GM21576 (cell line): ENCODE data around the gene LZTFL1.
"Not testable (repeated sequence)": the region's sequence is repeated elsewhere in the genome, so short reads cannot be mapped to it uniquely, and the experiment has no call there.

Source experiments
- ATAC-seq: cut with Tn5 transposase; IDR thresholded peaks from one replicate; pipeline ENCODE4 v1.9.1; 2021; ENCODE audit warnings: mild to moderate bottlenecking, moderate library complexity; ENCODE audit not compliant: unreplicated experiment

LZTFL1 gene

GRCh38 chr3:45865563-45865962 lies 23.6 kb upstream of the LZTFL1 start:
- no peak for ATAC-seq

DNA sequence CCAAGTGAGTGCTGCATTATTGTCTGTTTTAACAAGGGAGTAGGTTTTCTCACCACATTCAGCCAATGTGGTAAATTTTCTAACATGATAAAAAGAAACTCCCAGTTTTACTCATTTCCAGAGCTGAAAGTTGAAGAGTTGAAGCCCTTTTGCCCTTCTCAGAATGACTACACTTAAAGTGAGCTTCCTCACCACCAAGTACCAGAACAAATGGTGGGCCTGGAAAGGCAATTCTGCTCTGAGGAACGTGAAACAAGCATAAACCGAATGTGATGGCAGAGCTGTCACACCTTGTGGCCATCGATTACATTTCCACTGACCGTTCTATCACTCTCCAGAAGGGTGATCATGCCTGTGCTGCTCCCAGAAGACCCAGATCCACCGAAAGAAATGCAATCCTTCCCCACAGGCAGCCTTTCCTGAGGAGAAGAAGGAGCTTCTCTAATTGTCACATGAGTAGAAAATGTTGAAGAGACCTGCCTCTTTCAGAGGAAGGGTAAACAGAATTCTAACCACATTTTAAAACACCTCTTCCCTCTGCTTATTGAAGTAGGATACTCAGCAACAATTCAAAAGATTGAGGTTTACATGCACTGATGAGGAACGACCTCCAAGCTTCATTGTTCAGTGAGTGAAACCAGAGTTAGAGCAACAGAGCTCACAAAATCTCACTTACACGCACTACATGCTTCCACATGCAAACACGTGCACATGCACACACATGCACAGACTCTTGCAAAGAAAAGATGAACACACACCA lies 23.0 kb upstream of the LZTFL1 start:
- peak; percentile 58 for ATAC-seq

- ATAC-seq, result peak; percentile 61
Observed at GRCh38 chr3:45861043-45861719, 19.3 kb upstream of the LZTFL1 start.

GRCh38 chr3:45860481-45860880 lies 18.6 kb upstream of the LZTFL1 start:
- no peak for ATAC-seq

DNA sequence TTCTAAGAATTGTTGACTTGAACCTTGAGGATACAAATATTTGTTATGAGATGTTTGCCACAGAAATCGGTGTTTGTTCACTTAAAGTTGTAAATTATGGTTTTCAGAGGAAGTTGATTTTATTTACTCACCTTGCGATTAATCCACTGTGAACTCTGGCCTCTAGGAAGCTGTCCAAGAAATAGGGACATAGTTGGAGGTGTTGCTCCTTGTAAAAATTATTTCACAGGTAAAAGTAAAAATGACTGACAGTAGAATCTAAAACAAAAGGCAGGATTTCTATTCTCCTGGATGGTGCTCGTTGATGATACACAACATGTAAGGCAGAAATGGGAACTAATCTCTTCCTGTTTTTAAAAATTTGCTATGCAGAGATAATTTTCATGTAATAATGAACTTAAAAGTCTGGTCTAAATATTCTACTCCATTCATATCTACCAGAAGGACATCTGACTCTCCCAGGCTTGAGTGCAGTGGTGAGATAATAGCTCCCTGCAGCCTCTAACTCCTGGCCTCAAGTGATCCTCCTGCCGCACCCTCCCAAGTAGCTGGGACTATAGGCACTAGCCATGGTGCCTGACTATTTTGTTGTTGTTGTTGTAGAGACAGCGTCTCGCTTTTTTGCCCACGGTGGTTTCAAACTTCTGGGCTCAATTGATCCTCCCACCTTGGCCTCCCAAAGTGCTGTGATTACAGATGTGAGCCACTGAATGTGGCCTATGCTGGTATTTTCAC lies 17.1 kb upstream of the LZTFL1 start:
- ATAC-seq, result no peak

- ATAC-seq, result not testable (repeated sequence)
Observed at GRCh38 chr3:45857024-45857423, 15.1 kb upstream of the LZTFL1 start.

DNA sequence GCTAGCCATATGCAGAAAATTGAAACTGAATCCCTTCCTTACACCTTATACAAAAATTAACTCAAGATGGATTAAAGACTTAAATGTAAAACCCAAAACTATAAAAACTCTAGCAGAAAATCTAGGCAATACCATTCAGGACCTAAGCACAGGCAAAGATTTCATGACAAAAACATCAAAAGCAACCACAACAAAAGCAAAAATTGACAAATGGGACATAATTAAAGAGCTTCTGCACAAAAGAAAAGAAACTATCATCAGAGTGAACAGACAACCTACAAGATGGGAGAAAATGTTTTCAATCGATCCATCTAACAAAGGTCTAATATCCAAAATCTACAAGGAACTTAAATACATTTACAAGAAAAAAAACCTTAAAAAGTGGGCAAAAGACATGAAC lies 14.4 kb upstream of the LZTFL1 start:
- not testable (repeated sequence) for ATAC-seq

GRCh38 chr3:45852828-45853227 lies 10.9 kb upstream of the LZTFL1 start:
- no peak for ATAC-seq

- ATAC-seq, result no peak
Observed at GRCh38 chr3:45848392-45848791, 6.5 kb upstream of the LZTFL1 start.

DNA sequence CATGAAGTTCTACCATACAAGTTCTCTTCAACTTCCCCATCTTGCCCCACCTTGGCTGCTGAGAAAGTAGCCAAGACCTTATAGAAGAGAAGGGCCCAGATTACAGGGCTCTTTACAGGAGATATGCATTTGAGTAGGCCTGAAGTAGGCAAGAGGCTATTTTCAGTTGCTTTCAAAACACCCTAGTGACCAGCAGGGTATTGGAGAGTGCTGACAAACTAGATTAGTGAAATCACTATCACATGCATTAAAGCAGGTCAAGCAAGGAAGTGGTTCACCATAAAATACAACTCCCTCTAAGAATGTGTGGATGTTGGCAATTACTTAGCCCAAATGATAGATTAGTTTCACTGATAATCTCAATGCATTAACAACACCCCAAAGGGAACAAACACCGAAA lies 2.7 kb upstream of the LZTFL1 start:
- no peak for ATAC-seq

DNA sequence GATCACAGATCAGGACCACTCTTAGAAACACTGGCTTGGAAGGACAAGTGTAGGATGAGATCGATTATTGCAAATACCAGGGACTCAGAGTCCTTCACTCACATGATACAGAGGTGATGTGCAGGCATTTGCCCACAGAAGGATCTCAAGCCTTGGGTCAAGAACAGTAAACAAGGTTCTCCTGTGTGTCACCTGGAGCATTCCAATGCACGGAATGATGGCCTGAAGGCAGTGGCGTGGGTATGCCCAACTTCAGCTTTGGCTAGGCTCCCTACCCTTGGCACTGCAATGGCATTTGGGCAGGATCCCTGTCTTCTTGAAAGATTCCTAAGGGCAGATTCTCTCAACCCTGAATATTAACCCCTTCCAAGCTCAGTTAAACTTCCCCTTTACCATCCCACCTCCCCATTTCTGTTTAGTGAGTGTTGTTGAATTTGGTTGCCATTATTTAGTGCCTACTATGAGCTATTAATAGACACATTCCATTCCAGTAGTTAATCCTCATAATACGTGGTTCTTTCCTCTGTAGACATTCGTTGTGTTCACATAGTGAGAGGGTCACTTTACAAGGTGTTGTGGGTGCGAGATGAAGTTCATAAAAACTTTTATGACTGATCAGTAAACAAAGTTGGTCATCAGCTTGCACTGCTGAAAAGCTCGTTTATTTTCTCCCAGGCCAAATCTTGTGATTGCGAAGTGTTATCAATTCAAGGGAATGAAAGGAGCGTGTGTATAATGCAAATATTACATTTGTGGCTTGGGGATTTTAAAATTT lies 1.1 kb upstream of the LZTFL1 start:
- ATAC-seq, result no peak

- ATAC-seq, result peak; percentile 22
Observed at GRCh38 chr3:45841420-45841756, 531 bp downstream of the LZTFL1 start.

- ATAC-seq, result no peak
Observed at GRCh38 chr3:45838466-45838865, 3.5 kb downstream of the LZTFL1 start.

DNA sequence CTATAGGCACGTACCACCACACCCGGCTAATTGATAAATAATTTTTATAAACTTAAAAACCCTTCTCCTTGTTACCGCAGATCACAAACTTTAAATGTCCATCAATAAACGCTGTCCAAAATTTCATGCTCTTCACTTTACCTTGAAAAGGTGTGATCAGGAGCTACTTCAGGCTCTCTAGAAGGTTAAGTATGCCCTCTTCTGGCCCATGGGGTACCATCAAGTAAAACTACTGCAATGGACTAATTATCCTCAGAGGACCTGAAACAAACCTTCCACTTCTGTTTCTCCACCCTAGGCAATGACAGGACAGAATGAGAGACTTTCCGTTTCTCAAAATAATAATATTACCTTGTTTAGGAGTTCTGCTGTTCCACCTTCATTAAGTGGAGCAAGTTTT lies 9.2 kb downstream of the LZTFL1 start:
- ATAC-seq, result no peak

GRCh38 chr3:45830121-45830520 lies 11.8 kb downstream of the LZTFL1 start:
- ATAC-seq, result no peak

DNA sequence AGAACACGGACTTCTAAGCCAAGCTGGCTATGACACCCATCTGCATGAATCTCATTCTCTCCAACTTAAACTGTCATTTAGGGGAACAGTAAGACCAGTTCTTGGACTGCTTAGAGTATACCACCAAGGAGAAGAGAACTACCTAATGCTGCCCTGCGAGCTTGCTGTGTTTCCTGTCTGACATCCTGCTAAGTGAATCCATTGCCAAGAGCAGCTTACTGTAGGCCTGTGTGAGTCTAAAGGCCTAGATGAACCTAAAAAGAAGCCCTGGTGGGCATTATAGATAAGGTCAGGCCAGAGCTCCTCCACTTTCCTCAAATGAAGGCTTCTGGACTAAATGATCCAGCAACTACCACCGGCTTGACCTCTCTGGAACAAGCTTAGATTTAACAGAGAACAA lies 15.0 kb downstream of the LZTFL1 start:
- no peak for ATAC-seq

GRCh38 chr3:45826321-45826720 lies 15.6 kb downstream of the LZTFL1 start:
- ATAC-seq, result no peak

- ATAC-seq, result no peak
Observed at GRCh38 chr3:45821127-45821526, 20.8 kb downstream of the LZTFL1 start.

- ATAC-seq, result no peak
Observed at GRCh38 chr3:45819543-45819942, 22.4 kb downstream of the LZTFL1 start.

DNA sequence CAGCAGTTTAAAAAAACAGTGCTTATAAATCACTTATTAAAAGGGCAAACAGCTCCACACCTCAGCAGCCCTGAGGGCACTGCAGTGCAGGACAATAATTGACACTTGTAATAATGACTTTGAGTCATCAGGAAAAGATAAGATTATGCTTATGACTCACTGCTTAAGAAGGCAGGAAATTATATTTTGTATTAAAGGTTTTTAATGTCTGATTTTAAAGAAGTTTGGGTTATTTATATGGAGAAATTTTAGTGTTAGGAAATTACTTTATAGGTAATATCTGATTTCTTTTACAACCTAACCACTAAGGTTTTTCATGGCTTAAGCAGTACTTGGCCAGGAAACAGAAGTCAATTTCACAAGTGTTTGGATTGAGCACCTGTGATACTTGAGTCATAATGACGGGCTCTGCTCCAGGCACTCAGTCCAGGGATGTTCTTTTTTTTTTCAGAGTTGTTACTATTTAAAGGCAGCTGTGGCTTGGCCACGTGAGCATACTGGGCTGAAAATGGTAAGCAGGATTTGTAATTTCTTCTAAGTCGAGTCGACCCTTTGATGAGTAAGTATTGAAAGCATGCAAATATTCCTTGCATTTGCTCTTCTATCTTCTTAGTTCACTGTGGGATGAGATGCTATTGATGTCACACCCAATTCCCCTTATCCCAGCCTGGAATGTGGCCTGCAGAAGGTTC lies 23.9 kb downstream of the LZTFL1 start:
- no peak for ATAC-seq

GRCh38 chr3:45816544-45816943 lies 25.4 kb downstream of the LZTFL1 start:
- ATAC-seq, result no peak
